Keratinocyte (primary cell): ENCODE data around the gene TMEM86A.

ENCODE experiments used
- CTCF ChIP-seq, 3 experiments: IDR thresholded peaks in 1 of 3; conservative IDR thresholded peaks in 1 of 3; optimal IDR thresholded peaks in 1 of 3; 2 replicates in 2 of 3; 3 replicates in 1 of 3; pipeline versions ENCODE3 to v1.5.1; 2011; ENCODE audit warnings: low read length in 3 of 3, mild to moderate bottlenecking in 3 of 3, moderate library complexity in 2 of 3, control low read depth in 1 of 3, inconsistent platforms in 1 of 3; ENCODE audit not compliant: insufficient read depth in 2 of 3; ENCODE audit errors: extremely low read depth in 1 of 3
- EZH2 ChIP-seq: IDR thresholded peaks from one replicate; pipeline ENCODE4 v1.6.1; 2012; ENCODE audit warnings: inconsistent platforms, mild to moderate bottlenecking, low read length, moderate library complexity

GRCh38 chr11:18650859-18651557, 47.6 kb upstream of the TMEM86A start:
- peak; percentile 66 to 78 (median 71) for TF ChIP-seq CTCF (optimal IDR thresholded peaks at IDR 0.05 in 1 of 3, IDR thresholded peaks at IDR 0.05 in 1 of 3, conservative IDR thresholded peaks at IDR 0.05 in 1 of 3; ENCODE audit: extremely low read depth in 1 of 3, insufficient read depth in 2 of 3, low read length in 3 of 3)
- no peak for TF ChIP-seq EZH2
